ENCODE measurements around the gene SRGAP1. TPM values are rescaled to one million over a fixed set of nuclear protein-coding genes. Genes with fewer than 3 reads are reported as not detected.

Gene SRGAP1
- total and polyA plus RNA-seq, 2 of the 4 experiments (the other 2 are of a cell fraction): 10.0 to 10.2 TPM

DNA sequence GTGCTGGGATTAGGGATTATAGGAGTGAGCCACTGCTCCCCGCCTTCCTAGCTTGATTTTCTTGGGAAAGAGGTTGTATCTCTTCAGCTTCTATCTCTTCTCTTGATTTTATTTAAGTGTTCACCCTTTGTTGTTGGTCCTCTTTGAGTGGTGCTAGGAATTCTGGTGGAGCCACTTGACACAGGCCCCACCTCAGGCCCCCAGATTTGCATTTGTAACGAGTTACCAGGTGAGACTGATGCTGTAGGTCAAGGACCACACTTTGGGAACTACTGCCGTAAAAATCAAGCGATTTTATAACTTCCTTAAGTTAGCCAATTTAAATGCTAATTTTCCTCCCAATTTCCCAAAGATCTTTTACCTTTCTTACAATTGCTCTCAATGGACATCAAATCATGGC is 26.3 kb downstream of the SRGAP1 start:
- CTCF ChIA-PET: no interaction called here
- no TSS peak for BruUV-seq (replicated peaks)
- no peak overlapping the region for H3K23ac ChIP-seq (ENCODE audit: low read depth, low read length)
- no peaks in the 10 kb centered on the region for H3K27me3 ChIP-seq (ENCODE audit: control insufficient read depth, insufficient read depth, low read length)
- no peak overlapping the region for H2BK20ac ChIP-seq (ENCODE audit: low read depth, low read length)
- H4K20me1 ChIP-seq (ENCODE audit: insufficient read depth, low read length): peaks cover 67% of the 10 kb centered on the region
- ATAC-seq (ENCODE audit: low read depth) (no peak), DNase-seq (no peak)
- H2AK9ac ChIP-seq (replicated peaks; ENCODE audit: low read depth, low read length, poor library complexity): no peak overlapping the region
- intact Hi-C loops (cut with micrococcal nuclease): no loop called here
- H3K56ac ChIP-seq (ENCODE audit: extremely low read depth, insufficient read depth, low read length): no peak overlapping the region
- no peaks in the 10 kb centered on the region for H3K9me3 ChIP-seq (ENCODE audit: control insufficient read depth, insufficient read depth, low read length)
- no peak overlapping the region for H3K4me2 ChIP-seq (ENCODE audit: low read depth, low read length)
- in situ Hi-C loops (cut with MboI; ENCODE audit: low sequenced_read_pairs): no loop called here
- H3K4me1 ChIP-seq (ENCODE audit: control insufficient read depth, insufficient read depth, low read length): peaks cover 10% of the 10 kb centered on the region
- H4K8ac ChIP-seq (ENCODE audit: low read depth in 2 of 2, low read length in 2 of 2): no peak overlapping the region
- dilution Hi-C loops (cut with HindIII; ENCODE audit: low sequenced_read_pairs, unreplicated experiment): no loop called here
- H3K4ac ChIP-seq (ENCODE audit: low read depth, low read length): no peak overlapping the region
- H3K27ac ChIP-seq (ENCODE audit: insufficient read depth, low read length): no peak overlapping the region
- no peak overlapping the region for H4K5ac ChIP-seq (ENCODE audit: low read depth, low read length)
- H3K36me3 ChIP-seq (ENCODE audit: control insufficient read depth, insufficient read depth, low read length): peaks cover 7% of the 10 kb centered on the region
- H4K91ac ChIP-seq (ENCODE audit: insufficient read depth, low read depth, low read length): no peak overlapping the region
- no peak overlapping the region for H3K18ac ChIP-seq (ENCODE audit: low read depth, low read length)
- H3K9ac ChIP-seq (ENCODE audit: low read depth, low read length): no peak overlapping the region
- no peak overlapping the region for H2AFZ ChIP-seq (replicated peaks; ENCODE audit: low read length, poor library complexity)
- H3K4me3 ChIP-seq (ENCODE audit: insufficient read depth, low read depth, low read length): no peak overlapping the region
- no peak overlapping the region for H2BK5ac ChIP-seq (ENCODE audit: low read depth, low read length, poor library complexity, severe bottlenecking)
- no peak overlapping the region for H2BK120ac ChIP-seq (ENCODE audit: low read depth, low read length)
- peaks cover 6 to 61% of the 10 kb centered on the region in 2 experiments for H3K79me1 ChIP-seq (ENCODE audit: low read depth in 1 of 2, low read length in 2 of 2)
- no peak overlapping the region for H3K14ac ChIP-seq (replicated peaks; ENCODE audit: low read depth, low read length)
- WGBS, 2 experiments (ENCODE audit: extremely low coverage in 2 of 2, insufficient read length in 1 of 2): no CpG with 5 or more reads among the region's 4 CpGs
- POLR2A ChIA-PET (ENCODE audit: unreplicated experiment): no interaction called here
- no peak for TF ChIP-seq FOS (IDR thresholded peaks at IDR 0.05; ENCODE audit: low read depth, low read length)
- no peak for TF ChIP-seq BHLHE40 (IDR thresholded peaks at IDR 0.05; ENCODE audit: low read depth, low read length)
- no peak for TF ChIP-seq MAZ (IDR thresholded peaks at IDR 0.05; ENCODE audit: borderline replicate concordance, low read depth, low read length)
- TF ChIP-seq, protein P1, sequence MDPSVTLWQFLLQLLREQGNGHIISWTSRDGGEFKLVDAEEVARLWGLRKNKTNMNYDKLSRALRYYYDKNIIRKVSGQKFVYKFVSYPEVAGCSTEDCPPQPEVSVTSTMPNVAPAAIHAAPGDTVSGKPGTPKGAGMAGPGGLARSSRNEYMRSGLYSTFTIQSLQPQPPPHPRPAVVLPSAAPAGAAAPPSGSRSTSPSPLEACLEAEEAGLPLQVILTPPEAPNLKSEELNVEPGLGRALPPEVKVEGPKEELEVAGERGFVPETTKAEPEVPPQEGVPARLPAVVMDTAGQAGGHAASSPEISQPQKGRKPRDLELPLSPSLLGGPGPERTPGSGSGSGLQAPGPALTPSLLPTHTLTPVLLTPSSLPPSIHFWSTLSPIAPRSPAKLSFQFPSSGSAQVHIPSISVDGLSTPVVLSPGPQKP (IDR thresholded peaks at IDR 0.05; ENCODE audit: borderline replicate concordance, low read depth, low read length): no peak
- TF ChIP-seq, protein P2, sequence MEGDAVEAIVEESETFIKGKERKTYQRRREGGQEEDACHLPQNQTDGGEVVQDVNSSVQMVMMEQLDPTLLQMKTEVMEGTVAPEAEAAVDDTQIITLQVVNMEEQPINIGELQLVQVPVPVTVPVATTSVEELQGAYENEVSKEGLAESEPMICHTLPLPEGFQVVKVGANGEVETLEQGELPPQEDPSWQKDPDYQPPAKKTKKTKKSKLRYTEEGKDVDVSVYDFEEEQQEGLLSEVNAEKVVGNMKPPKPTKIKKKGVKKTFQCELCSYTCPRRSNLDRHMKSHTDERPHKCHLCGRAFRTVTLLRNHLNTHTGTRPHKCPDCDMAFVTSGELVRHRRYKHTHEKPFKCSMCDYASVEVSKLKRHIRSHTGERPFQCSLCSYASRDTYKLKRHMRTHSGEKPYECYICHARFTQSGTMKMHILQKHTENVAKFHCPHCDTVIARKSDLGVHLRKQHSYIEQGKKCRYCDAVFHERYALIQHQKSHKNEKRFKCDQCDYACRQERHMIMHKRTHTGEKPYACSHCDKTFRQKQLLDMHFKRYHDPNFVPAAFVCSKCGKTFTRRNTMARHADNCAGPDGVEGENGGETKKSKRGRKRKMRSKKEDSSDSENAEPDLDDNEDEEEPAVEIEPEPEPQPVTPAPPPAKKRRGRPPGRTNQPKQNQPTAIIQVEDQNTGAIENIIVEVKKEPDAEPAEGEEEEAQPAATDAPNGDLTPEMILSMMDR (conservative IDR thresholded peaks at IDR 0.05; ENCODE audit: low read depth, low read length): no peak
- TF ChIP-seq RCOR1 (IDR thresholded peaks at IDR 0.05; ENCODE audit: insufficient replicate concordance, low read length): no peak
- TF ChIP-seq NFE2L2 (IDR thresholded peaks at IDR 0.05; ENCODE audit: low read depth, low read length): no peak
- no peak for TF ChIP-seq RFX5 (IDR thresholded peaks at IDR 0.05; ENCODE audit: low read depth, low read length)
- TF ChIP-seq, protein P3, sequence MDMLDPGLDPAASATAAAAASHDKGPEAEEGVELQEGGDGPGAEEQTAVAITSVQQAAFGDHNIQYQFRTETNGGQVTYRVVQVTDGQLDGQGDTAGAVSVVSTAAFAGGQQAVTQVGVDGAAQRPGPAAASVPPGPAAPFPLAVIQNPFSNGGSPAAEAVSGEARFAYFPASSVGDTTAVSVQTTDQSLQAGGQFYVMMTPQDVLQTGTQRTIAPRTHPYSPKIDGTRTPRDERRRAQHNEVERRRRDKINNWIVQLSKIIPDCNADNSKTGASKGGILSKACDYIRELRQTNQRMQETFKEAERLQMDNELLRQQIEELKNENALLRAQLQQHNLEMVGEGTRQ (IDR thresholded peaks at IDR 0.05; ENCODE audit: low read depth, low read length): no peak
- TF ChIP-seq POLR2A (IDR thresholded peaks at IDR 0.05; ENCODE audit: low read depth, low read length): no peak
- no peak for TF ChIP-seq CHD1 (IDR thresholded peaks at IDR 0.05; ENCODE audit: low read depth, low read length)
- no peak for TF ChIP-seq CEBPB (IDR thresholded peaks at IDR 0.05; ENCODE audit: low read depth, low read length)
- TF ChIP-seq MXI1 (IDR thresholded peaks at IDR 0.05; ENCODE audit: borderline replicate concordance, low read depth, low read length): no peak
- TF ChIP-seq SMC3 (IDR thresholded peaks at IDR 0.05; ENCODE audit: low read depth, low read length): no peak
- no peak overlapping the region for H2AK5ac ChIP-seq (ENCODE audit: low read depth, low read length)
- no peak overlapping the region for H2BK15ac ChIP-seq (ENCODE audit: low read depth, low read length)
- H3K9me1 ChIP-seq (ENCODE audit: insufficient read depth, low read length): peaks cover 14% of the 10 kb centered on the region
